A172 (cell line): ENCODE results near the gene MPP4. TPM values are rescaled to one million over a fixed set of nuclear protein-coding genes. Genes with fewer than 3 reads are reported as not detected.

ENCODE experiments used
- DNase-seq: peaks from one replicate; pipeline ENCODE4 v3.0.0-alpha.2; 2015; ENCODE audit warnings: low spot score
- total RNA-seq: library from RNA; depleted of rRNA; stranded (reverse); fragments of >200 nt; shearing (Covaris generic); gene quantifications from 2 replicates; pipeline ENCODE4 v1.2.3, GENCODE V29; 2014; rRNA removed

The MPP4 gene
- 6.8 and 8.0 TPM in 2 replicates for total RNA-seq

GRCh38 chr2:201698588-201699226 is at the start of gene MPP4:
MPP4 (minus strand) TSS chr2:201698644; CDS start chr2:201693954, 4,690 bp downstream.
- DNase-seq, result peak; percentile 88

- DNase-seq, result no peak
Measured at GRCh38 chr2:201746551-201746950, 48.1 kb upstream of the MPP4 start.

GRCh38 chr2:201735486-201735885 is 37.0 kb upstream of the MPP4 start:
- no peak for DNase-seq

- DNase-seq, result no peak
Measured at GRCh38 chr2:201734111-201734510, 35.7 kb upstream of the MPP4 start.

- peak; percentile 35 for DNase-seq
Measured at GRCh38 chr2:201733544-201733943, 35.1 kb upstream of the MPP4 start.

GRCh38 chr2:201730651-201731285 is 32.3 kb upstream of the MPP4 start:
- no peak for DNase-seq

- no peak for DNase-seq
Measured at GRCh38 chr2:201715459-201715858, 17.0 kb upstream of the MPP4 start.

GRCh38 chr2:201712726-201713125 is 14.3 kb upstream of the MPP4 start:
- DNase-seq, result no peak

- no peak for DNase-seq
Measured at GRCh38 chr2:201709747-201710146, 11.3 kb upstream of the MPP4 start.

- DNase-seq, result no peak
Measured at GRCh38 chr2:201709049-201709448, 10.6 kb upstream of the MPP4 start.

GRCh38 chr2:201707753-201708152 is 9.3 kb upstream of the MPP4 start:
- peak; percentile 69 for DNase-seq

- no peak for DNase-seq
Measured at GRCh38 chr2:201707142-201707541, 8.7 kb upstream of the MPP4 start.

GRCh38 chr2:201704536-201704935 is 6.1 kb upstream of the MPP4 start:
- DNase-seq, result peak; percentile 34

GRCh38 chr2:201701646-201702045 is 3.2 kb upstream of the MPP4 start:
- no peak for DNase-seq

GRCh38 chr2:201699416-201699815 is 972 bp upstream of the MPP4 start:
- peak; percentile 18 for DNase-seq

- DNase-seq, result peak; percentile 92
Measured at GRCh38 chr2:201697899-201698298, 545 bp downstream of the MPP4 start.

GRCh38 chr2:201696151-201696659 is 2.2 kb downstream of the MPP4 start:
- peak; percentile 95 for DNase-seq

- DNase-seq, result no peak
Measured at GRCh38 chr2:201685156-201685555, 13.3 kb downstream of the MPP4 start.

GRCh38 chr2:201680743-201681142 is 17.7 kb downstream of the MPP4 start:
- no peak for DNase-seq

- no peak for DNase-seq
Measured at GRCh38 chr2:201678401-201678800, 20.0 kb downstream of the MPP4 start.

- DNase-seq, result no peak
Measured at GRCh38 chr2:201675454-201675853, 23.0 kb downstream of the MPP4 start.

- DNase-seq, result no peak
Measured at GRCh38 chr2:201674794-201675193, 23.6 kb downstream of the MPP4 start.

- no peak for DNase-seq
Measured at GRCh38 chr2:201674298-201674697, 24.1 kb downstream of the MPP4 start.
